22Rv1 (cell line): Measurements from ENCODE around the gene F11.

Experiments
- ZFX ChIP-seq: fragments of 450-650 bp; IDR thresholded peaks from 2 replicates; pipeline ENCODE4 v1.6.1; 2017; ENCODE audit warnings: antibody characterized with exemption, borderline replicate concordance
- TF ChIP-seq, protein P1 (sequence below): fragments of 450-650 bp; IDR thresholded peaks from 2 replicates; pipeline ENCODE4 v1.5.1; 2017; ENCODE audit warnings: mild to moderate bottlenecking

DNA sequence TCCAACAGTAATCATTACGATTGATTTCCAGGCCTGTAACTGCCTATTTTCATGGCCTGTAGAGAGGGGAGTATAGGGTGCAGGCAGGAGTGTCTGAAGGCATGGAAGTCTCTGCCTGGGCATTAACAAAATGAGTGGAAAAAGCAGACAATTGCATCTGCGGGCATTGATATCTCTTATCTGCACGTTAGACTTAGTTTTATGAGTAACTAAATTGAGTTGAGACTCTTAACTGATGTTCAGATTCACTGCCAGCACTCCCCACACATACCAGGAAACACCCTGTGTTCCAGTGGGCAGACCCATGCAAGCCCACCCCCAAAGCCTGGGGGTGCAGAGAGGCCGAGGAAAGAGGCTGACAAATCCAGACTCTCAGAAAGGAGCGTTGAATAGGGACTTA lies 33.3 kb downstream of the F11 start:
- TF ChIP-seq, protein P1, sequence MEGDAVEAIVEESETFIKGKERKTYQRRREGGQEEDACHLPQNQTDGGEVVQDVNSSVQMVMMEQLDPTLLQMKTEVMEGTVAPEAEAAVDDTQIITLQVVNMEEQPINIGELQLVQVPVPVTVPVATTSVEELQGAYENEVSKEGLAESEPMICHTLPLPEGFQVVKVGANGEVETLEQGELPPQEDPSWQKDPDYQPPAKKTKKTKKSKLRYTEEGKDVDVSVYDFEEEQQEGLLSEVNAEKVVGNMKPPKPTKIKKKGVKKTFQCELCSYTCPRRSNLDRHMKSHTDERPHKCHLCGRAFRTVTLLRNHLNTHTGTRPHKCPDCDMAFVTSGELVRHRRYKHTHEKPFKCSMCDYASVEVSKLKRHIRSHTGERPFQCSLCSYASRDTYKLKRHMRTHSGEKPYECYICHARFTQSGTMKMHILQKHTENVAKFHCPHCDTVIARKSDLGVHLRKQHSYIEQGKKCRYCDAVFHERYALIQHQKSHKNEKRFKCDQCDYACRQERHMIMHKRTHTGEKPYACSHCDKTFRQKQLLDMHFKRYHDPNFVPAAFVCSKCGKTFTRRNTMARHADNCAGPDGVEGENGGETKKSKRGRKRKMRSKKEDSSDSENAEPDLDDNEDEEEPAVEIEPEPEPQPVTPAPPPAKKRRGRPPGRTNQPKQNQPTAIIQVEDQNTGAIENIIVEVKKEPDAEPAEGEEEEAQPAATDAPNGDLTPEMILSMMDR = no peak
- TF ChIP-seq ZFX = no peak
